Osteocyte (in vitro differentiated cells): ENCODE data around the gene FGFR1OP2. TPM values are rescaled to one million over a fixed set of nuclear protein-coding genes. Genes with fewer than 3 reads are reported as not detected.

Experiments
- DNase-seq: peaks from one replicate; pipeline ENCODE4 v3.0.0; 2021; ENCODE audit warnings: mixed read lengths; ENCODE audit not compliant: unreplicated experiment; ENCODE audit errors: extremely low spot score
- H3K27ac Mint-ChIP-seq: one replicate; pipeline ENCODE4 v1.8.0; 2021; ENCODE audit warnings: mild to moderate bottlenecking, mixed read lengths; ENCODE audit not compliant: unreplicated experiment
- H3K27me3 Mint-ChIP-seq: one replicate; pipeline ENCODE4 v1.8.0; 2021; ENCODE audit warnings: mixed read lengths; ENCODE audit not compliant: unreplicated experiment
- H3K36me3 Mint-ChIP-seq: one replicate; pipeline ENCODE4 v1.8.0; 2021; ENCODE audit warnings: mixed read lengths; ENCODE audit not compliant: unreplicated experiment
- H3K4me1 Mint-ChIP-seq: one replicate; pipeline ENCODE4 v1.8.0; 2021; ENCODE audit warnings: mixed read lengths; ENCODE audit not compliant: unreplicated experiment
- H3K4me3 Mint-ChIP-seq: one replicate; pipeline ENCODE4 v1.8.0; 2021; ENCODE audit warnings: mild to moderate bottlenecking, moderate library complexity, mixed read lengths; ENCODE audit not compliant: unreplicated experiment
- H3K9me3 Mint-ChIP-seq: one replicate; pipeline ENCODE4 v1.8.0; 2021; ENCODE audit warnings: mixed read lengths; ENCODE audit not compliant: unreplicated experiment
- total RNA-seq: library from RNA; stranded (reverse); gene quantifications from 2 replicates; pipeline ENCODE4 v1.2.1, GENCODE V29; 2021
- TF ChIP-seq, protein P1 (sequence below): fragments of 200-600 bp; sonication (generic); IDR thresholded peaks from 2 replicates; pipeline ENCODE4 v1.5.0; 2021; ENCODE audit warnings: antibody characterized with exemption, mild to moderate bottlenecking, moderate library complexity

FGFR1OP2 gene
- total RNA-seq, 1 donor from 2014 or later = 44.4 TPM

DNA sequence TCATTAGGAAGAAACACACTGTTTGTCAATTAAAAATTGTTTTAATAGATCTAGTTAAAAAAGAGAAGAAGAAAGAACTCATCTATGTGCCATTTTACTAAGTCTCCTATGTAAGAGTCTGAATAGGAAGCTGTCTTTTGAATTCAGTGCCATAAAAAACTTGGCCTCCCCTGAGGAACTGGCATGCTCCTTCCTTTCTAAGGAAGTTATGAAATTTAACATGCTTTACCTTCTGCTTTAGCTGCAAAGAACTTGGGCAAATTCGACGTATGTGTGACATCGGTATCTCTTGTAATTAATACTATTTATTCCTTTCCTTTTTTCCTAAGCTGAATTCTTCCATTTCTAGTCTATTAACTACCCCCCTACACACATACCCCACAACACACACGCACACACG, 63.4 kb downstream of the FGFR1OP2 start:
- TF ChIP-seq, protein P1, sequence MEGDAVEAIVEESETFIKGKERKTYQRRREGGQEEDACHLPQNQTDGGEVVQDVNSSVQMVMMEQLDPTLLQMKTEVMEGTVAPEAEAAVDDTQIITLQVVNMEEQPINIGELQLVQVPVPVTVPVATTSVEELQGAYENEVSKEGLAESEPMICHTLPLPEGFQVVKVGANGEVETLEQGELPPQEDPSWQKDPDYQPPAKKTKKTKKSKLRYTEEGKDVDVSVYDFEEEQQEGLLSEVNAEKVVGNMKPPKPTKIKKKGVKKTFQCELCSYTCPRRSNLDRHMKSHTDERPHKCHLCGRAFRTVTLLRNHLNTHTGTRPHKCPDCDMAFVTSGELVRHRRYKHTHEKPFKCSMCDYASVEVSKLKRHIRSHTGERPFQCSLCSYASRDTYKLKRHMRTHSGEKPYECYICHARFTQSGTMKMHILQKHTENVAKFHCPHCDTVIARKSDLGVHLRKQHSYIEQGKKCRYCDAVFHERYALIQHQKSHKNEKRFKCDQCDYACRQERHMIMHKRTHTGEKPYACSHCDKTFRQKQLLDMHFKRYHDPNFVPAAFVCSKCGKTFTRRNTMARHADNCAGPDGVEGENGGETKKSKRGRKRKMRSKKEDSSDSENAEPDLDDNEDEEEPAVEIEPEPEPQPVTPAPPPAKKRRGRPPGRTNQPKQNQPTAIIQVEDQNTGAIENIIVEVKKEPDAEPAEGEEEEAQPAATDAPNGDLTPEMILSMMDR = no peak
- no peaks in the 10 kb centered on the region for H3K9me3 Mint-ChIP-seq
- no peak overlapping the region for H3K27ac Mint-ChIP-seq
- no peak for DNase-seq
- H3K36me3 Mint-ChIP-seq = peaks cover 18% of the 10 kb centered on the region
- no peaks in the 10 kb centered on the region for H3K27me3 Mint-ChIP-seq
- no peak overlapping the region for H3K4me3 Mint-ChIP-seq
- H3K4me1 Mint-ChIP-seq = peaks cover 8% of the 10 kb centered on the region

DNA sequence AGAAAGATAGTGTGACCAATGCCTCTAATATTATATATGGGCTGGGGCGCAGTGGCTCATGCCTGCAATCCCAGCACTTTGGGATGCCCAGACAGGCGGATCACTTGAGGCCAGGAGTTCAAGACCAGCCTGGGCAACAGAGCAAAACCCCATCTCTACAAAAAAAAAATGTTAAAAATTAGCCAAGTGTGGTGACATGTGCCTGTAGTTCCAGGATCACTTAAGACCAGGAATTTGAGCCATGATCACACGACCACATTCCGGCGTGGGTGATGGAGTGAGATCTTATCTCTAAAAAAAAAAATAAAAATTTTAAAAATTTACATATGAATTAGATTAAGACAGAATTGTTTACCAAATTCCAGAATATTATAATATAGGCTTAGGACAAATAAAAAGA, 63.9 kb downstream of the FGFR1OP2 start:
- H3K27ac Mint-ChIP-seq = no peak overlapping the region
- no peaks in the 10 kb centered on the region for H3K27me3 Mint-ChIP-seq
- DNase-seq = no peak
- TF ChIP-seq, protein P1 = no peak
- H3K36me3 Mint-ChIP-seq = peaks cover 17% of the 10 kb centered on the region
- H3K4me1 Mint-ChIP-seq = peaks cover 9% of the 10 kb centered on the region
- no peaks in the 10 kb centered on the region for H3K9me3 Mint-ChIP-seq
- no peak overlapping the region for H3K4me3 Mint-ChIP-seq

DNA sequence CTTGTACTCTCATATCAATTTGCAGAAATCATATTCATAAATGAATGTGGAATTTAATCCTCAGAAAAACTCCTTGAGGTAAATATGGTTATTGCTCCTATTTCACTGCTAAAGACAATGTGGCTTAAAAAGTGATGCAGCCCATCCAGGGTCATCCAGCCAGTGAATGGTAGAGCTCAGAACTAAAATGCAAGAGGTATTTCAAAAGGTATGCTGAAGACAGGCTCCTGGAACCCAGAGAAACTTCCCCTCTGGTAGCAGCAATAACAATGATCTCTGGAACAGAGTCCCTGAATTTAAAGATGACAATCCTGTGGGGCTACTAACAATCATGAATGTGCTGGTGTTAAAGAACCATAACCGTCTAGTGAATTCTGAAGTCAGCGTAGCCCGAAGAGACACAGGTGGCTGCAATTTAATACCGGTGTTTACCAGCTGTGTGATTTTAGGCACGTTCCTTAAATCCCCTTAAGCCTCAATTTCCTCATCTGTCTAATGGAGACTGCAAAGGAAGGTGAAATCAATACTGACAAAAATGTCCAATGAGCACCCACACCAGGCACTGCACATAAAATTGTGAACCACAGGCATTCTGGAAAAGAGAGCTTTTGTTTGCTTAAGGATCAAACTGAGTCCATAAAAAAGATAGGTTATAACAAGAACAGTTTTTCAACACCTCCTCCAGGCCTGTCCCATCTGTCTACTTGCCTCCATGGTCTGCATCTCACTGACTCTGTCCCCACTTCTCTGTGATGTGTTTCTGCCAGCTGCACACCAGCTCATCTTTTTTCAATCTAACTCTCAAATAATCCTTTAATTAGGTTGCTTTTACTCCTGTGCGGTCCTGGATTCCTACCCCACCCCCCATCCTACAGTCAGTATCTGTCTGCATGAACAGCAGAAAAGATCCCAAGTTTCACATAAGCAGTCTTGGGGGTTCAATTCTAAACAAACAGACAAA, 65.4 kb downstream of the FGFR1OP2 start:
- Mint-ChIP-seq H3K27me3 (no peaks in the 10 kb centered on the region), H3K9me3 (no peaks in the 10 kb centered on the region), H3K36me3 (peaks cover 11% of the 10 kb centered on the region), H3K27ac (no peak overlapping the region), H3K4me1 (peaks cover 9% of the 10 kb centered on the region), H3K4me3 (no peak overlapping the region)
- DNase-seq = no peak
- TF ChIP-seq, protein P1 = no peak

DNA sequence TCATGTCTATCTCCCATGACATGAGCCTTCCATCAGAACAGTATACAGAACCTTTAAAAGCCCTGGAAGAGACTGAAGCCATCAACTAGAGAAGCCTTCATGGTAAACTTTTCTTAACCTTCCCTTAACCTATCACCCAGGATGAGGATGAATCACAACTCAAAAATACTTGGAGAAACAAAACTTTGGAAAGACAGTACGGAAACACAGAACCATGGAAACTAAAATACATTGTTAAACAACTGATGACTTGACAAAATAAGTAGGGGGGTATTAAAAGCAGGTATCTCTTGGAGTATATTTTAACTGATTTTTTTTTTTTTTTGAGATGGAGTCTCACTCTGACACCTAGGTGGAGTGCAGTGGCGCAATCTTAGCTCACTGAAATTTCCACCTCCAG, 67.2 kb downstream of the FGFR1OP2 start:
- Mint-ChIP-seq H3K27ac (peak overlapping the region; percentile 25), H3K9me3 (no peaks in the 10 kb centered on the region), H3K4me1 (peaks cover 16% of the 10 kb centered on the region), H3K36me3 (peaks cover 13% of the 10 kb centered on the region), H3K4me3 (no peak overlapping the region), H3K27me3 (no peaks in the 10 kb centered on the region)
- TF ChIP-seq, protein P1 = no peak
- DNase-seq = no peak

DNA sequence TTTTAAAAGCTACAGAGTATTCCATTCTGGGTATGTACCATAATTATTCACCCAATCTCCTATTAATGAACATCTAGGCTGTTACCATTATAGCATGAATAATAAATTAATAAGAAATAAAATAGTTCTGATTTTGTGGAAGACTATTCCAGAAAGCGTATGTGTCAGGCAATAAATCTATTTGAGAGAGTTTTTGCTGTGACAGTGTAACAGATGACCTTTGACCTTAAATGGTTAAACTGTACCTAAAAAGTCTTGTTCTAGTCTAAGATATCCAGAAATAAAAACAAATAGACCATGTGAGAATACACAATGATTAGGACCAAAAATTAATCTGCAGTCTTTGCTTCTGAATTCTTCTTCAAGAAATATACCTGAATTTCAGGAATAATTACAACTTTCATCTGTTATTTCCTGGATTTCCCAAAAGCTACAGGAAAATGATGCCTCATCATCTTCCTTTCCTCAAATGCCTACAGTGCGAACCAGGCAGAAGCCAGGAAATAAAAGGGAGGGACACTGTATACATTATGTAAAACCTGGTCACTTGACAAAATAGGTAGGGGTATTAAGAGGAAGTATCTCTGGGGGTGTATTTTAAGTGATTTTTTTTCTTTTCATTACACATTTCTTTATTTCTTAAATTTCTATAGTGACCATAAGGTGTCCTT, 68.7 kb downstream of the FGFR1OP2 start:
- Mint-ChIP-seq H3K9me3 (no peaks in the 10 kb centered on the region), H3K27ac (no peak overlapping the region), H3K4me3 (no peak overlapping the region), H3K4me1 (peaks cover 25% of the 10 kb centered on the region), H3K27me3 (no peaks in the 10 kb centered on the region), H3K36me3 (peaks cover 17% of the 10 kb centered on the region)
- TF ChIP-seq, protein P1 = no peak
- no peak for DNase-seq
